IPS-20b (cell line): Measurements from ENCODE around the gene NECTIN1.
A peak's percentile ranks its signal among the peaks of the same experiment; 100 is the strongest.

Experiments
- H3K27ac ChIP-seq: one replicate; pipeline ENCODE4 v1.5.1; 2013; ENCODE audit warnings: low read length
- H3K27me3 ChIP-seq: 2 replicates; pipeline ENCODE4 v1.6.1; 2013; ENCODE audit warnings: mild to moderate bottlenecking, low read length, inconsistent platforms; ENCODE audit not compliant: insufficient read depth
- H3K36me3 ChIP-seq: 2 replicates; pipeline ENCODE4 v1.6.1; 2013; ENCODE audit warnings: low read depth, mild to moderate bottlenecking, inconsistent platforms, low read length, moderate library complexity; ENCODE audit not compliant: insufficient read depth
- H3K4me1 ChIP-seq: 2 replicates; pipeline ENCODE4 v1.6.1; 2013; ENCODE audit warnings: mild to moderate bottlenecking, control low read depth, inconsistent platforms, low read length, moderate library complexity; ENCODE audit not compliant: insufficient read depth
- H3K4me3 ChIP-seq: 2 replicates; pipeline ENCODE4 v1.5.1; 2013; ENCODE audit warnings: mild to moderate bottlenecking, low read length, inconsistent platforms
- H3K9ac ChIP-seq: 2 replicates; pipeline ENCODE4 v1.6.1; 2013; ENCODE audit warnings: low read depth, mild to moderate bottlenecking, inconsistent platforms, low read length, moderate library complexity
- H3K9me3 ChIP-seq: 2 replicates; pipeline ENCODE4 v1.6.1; 2013; ENCODE audit warnings: mild to moderate bottlenecking, low read depth, low read length, inconsistent platforms; ENCODE audit not compliant: insufficient read depth

Gene NECTIN1, protein sequence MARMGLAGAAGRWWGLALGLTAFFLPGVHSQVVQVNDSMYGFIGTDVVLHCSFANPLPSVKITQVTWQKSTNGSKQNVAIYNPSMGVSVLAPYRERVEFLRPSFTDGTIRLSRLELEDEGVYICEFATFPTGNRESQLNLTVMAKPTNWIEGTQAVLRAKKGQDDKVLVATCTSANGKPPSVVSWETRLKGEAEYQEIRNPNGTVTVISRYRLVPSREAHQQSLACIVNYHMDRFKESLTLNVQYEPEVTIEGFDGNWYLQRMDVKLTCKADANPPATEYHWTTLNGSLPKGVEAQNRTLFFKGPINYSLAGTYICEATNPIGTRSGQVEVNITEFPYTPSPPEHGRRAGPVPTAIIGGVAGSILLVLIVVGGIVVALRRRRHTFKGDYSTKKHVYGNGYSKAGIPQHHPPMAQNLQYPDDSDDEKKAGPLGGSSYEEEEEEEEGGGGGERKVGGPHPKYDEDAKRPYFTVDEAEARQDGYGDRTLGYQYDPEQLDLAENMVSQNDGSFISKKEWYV

GRCh38 chr11:119728651-119729580 is at the start of gene NECTIN1:
TSS of gene NECTIN1 (minus strand) at chr11:119729200. CDS start at chr11:119728553, 647 bp downstream.
- Histone ChIP-seq H3K27me3 (peaks cover 13% of the 10 kb centered on the region), H3K9me3 (no peaks in the 10 kb centered on the region), H3K27ac (no peak within 1 kb of the TSS), H3K9ac (peak within 1 kb of the TSS; percentile 81), H3K4me3 (peak within 1 kb of the TSS; percentile 86), H3K36me3 (peaks cover 6% of the 10 kb centered on the region; the same call in 1 of the 2 replicates), H3K4me1 (peaks cover 30% of the 10 kb centered on the region)

- Histone ChIP-seq H3K9me3 (no peaks in the 10 kb centered on the region), H3K36me3 (no peaks in the 10 kb centered on the region), H3K9ac (no peak overlapping the region), H3K27me3 (peaks cover 14% of the 10 kb centered on the region; the same call in 1 of the 2 replicates), H3K4me1 (peaks cover 9% of the 10 kb centered on the region; the same call in 1 of the 2 replicates), H3K4me3 (no peak overlapping the region), H3K27ac (no peak overlapping the region)
These were observed 49.6 kb upstream of the NECTIN1 start for GRCh38 chr11:119778391-119779194.

DNA sequence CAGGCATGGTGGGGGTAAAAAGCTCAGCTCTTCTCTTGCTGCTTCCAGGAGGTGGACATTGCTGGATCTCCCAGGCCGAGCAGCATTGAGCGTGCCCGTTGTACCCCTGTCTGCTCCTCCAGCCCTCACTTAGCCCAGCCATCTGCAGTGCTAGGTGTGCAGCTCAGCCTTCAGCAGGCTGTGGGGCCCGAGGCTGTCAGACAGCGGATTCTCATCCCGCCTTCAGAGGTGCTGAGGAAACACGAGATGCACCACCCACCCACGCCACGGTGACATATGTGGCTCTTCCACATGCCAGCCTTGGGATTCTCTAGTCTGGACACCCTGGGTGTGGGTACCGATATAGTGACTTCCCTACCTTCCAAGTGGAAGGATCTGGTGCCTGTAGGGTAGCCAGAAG is 48.9 kb upstream of the NECTIN1 start:
- Histone ChIP-seq H3K9me3 (no peaks in the 10 kb centered on the region), H3K27me3 (peaks cover 14% of the 10 kb centered on the region), H3K9ac (no peak overlapping the region), H3K4me1 (peaks cover 9% of the 10 kb centered on the region; the same call in 1 of the 2 replicates), H3K36me3 (no peaks in the 10 kb centered on the region), H3K27ac (no peak overlapping the region), H3K4me3 (no peak overlapping the region)

GRCh38 chr11:119776651-119777050 is 47.7 kb upstream of the NECTIN1 start:
- H3K9me3 ChIP-seq: no peaks in the 10 kb centered on the region
- no peaks in the 10 kb centered on the region for H3K36me3 ChIP-seq
- no peak overlapping the region for H3K9ac ChIP-seq
- H3K27ac ChIP-seq: no peak overlapping the region
- H3K27me3 ChIP-seq: peaks cover 14% of the 10 kb centered on the region
- H3K4me3 ChIP-seq: no peak overlapping the region
- H3K4me1 ChIP-seq: 0 out of 2 replicates have a peak, but pooled peaks cover under 1% of the 10 kb centered on the region

DNA sequence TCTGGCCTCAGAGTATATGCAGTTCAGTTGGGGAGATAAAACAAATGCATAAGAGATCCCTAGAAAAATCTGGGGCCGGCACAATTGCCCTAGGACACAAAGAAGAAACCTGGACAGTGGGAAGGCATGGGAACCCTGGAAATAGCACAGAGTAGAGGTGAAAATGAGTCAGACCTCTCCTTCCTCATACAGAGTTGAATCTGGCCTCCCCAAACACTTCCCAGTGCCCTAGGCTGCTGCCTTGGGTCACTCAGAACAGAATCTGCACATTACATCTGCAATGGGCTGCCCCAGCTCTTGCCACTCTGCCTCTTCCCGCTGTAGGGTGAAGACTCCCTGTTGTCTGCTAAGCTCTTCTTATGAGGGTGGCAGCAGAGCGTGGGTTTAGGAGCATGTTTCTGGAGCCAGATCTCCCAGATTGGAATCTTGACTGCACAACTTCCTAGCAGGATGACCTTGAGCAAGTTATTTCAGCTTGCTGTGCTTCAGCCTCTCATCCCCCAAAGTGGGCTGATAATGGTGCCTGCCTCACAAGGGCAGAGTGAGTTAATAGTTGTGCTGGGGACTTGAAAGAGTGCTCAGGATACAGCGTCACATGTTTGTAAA is 47.1 kb upstream of the NECTIN1 start:
- H3K27ac ChIP-seq: no peak overlapping the region
- H3K4me3 ChIP-seq: no peak overlapping the region
- H3K36me3 ChIP-seq: no peaks in the 10 kb centered on the region
- no peaks in the 10 kb centered on the region for H3K9me3 ChIP-seq
- H3K4me1 ChIP-seq: no peaks in the 10 kb centered on the region
- H3K27me3 ChIP-seq: peaks cover 14% of the 10 kb centered on the region
- H3K9ac ChIP-seq: no peak overlapping the region

- Histone ChIP-seq H3K9me3 (no peaks in the 10 kb centered on the region), H3K27me3 (peaks cover 14% of the 10 kb centered on the region), H3K4me1 (no peaks in the 10 kb centered on the region), H3K4me3 (no peak overlapping the region), H3K36me3 (no peaks in the 10 kb centered on the region), H3K27ac (no peak overlapping the region), H3K9ac (no peak overlapping the region)
These were observed 45.3 kb upstream of the NECTIN1 start for GRCh38 chr11:119774172-119774763.

- Histone ChIP-seq H3K9me3 (no peaks in the 10 kb centered on the region), H3K4me1 (no peaks in the 10 kb centered on the region), H3K27ac (no peak overlapping the region)
These were observed 43.8 kb upstream of the NECTIN1 start for GRCh38 chr11:119772641-119773415.

GRCh38 chr11:119772076-119772475 is 43.1 kb upstream of the NECTIN1 start:
- no peak overlapping the region for H3K9ac ChIP-seq
- H3K4me1 ChIP-seq: no peaks in the 10 kb centered on the region
- no peaks in the 10 kb centered on the region for H3K9me3 ChIP-seq
- peaks cover 14% of the 10 kb centered on the region for H3K27me3 ChIP-seq
- H3K36me3 ChIP-seq: no peaks in the 10 kb centered on the region
- no peak overlapping the region for H3K27ac ChIP-seq
- H3K4me3 ChIP-seq: no peak overlapping the region

More at GRCh38 chr11:119772641-119773415, 43.8 kb upstream of the NECTIN1 start:
- Histone ChIP-seq H3K4me3 (no peak overlapping the region), H3K36me3 (no peaks in the 10 kb centered on the region), H3K9ac (no peak overlapping the region), H3K27me3 (peaks cover 14% of the 10 kb centered on the region)

DNA sequence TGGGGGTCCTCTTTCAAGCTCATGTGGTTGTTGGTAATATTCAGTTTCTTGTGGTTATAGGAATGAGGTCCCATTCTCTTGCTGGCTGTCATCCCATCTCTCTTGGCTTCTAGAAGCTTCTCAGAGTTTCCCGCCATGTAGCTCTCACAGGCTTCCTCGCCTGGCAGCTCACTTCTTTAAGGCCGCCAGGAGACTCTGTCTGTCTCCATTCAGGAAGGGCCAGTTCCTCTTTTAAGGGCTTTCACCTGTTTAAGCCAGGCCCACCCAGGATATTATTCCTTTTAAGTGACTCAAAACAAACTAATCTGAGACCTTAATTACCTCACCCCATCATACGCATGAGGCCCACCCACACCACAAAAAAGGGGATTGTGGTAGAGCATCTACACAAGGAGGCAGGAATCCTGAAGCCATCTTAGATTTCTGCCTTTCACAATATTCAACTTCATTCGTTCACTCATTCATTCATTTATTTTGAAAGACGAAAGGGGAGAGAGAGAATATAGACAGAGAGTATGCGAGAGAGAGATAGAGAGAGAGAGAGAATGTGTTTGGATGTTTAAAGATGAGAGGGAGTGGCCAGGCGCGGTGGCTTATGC is 42.3 kb upstream of the NECTIN1 start:
- H3K4me3 ChIP-seq: no peak overlapping the region
- no peaks in the 10 kb centered on the region for H3K36me3 ChIP-seq
- H3K27ac ChIP-seq: no peak overlapping the region
- H3K4me1 ChIP-seq: no peaks in the 10 kb centered on the region
- peaks cover 9% of the 10 kb centered on the region for H3K27me3 ChIP-seq
- no peaks in the 10 kb centered on the region for H3K9me3 ChIP-seq
- H3K9ac ChIP-seq: no peak overlapping the region

- Histone ChIP-seq H3K4me1 (0 out of 2 replicates have a peak, but pooled peaks cover under 1% of the 10 kb centered on the region), H3K9ac (no peak overlapping the region), H3K27ac (no peak overlapping the region), H3K36me3 (no peaks in the 10 kb centered on the region), H3K9me3 (no peaks in the 10 kb centered on the region), H3K4me3 (no peak overlapping the region), H3K27me3 (no peaks in the 10 kb centered on the region)
These were observed 36.6 kb upstream of the NECTIN1 start for GRCh38 chr11:119765628-119766027.
